ENCODE data around the gene TRAK1.

Gene TRAK1

DNA sequence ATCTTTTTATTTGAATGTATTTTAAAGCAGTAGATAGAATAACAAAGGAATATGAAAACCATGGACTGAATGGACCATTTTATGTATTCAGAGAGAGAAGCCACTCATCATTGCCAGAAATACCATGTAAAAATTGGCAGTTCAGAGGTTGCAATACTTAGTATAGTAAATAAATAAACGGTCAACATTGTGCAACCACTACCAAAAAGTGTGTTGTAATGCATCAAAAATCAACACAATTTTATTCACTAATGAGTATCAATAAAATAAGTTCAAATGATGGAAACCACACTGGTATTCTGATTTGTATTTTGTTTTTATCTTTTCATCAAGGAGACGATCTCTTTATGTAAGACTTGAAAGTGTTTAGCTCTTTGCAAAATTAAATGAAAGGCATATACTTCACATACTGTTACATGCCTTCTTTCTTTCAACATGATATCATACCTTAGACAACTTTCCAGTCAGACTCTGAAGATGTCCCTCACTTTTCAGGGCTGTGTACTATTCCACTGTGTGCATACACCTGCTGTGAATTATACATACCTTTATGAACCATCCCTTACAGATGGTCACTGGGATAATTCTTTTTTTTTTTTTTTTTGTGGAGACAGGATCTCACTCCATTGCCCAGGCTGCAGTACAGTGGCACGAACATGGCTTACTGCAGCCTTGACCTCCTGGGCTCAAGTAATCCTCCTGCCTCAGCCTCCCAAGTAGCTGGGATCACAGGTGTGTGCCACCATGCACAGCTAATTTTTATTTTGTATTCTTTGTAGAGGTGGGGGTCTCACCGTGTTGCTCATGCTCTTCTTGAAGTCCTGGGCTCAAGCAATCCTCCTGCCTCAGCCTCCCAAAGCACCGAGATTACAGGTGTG, 134.6 kb downstream of the TRAK1 start:
- Histone ChIP-seq H3K27me3 (ENCODE audit: control insufficient read depth, insufficient read depth, low read length) (no peaks in the 10 kb centered on the region), H3K4me1 (ENCODE audit: control insufficient read depth, insufficient read depth, low read length) (no peaks in the 10 kb centered on the region), H3K9ac (ENCODE audit: low read length) (no peak overlapping the region), H3K4me3 (ENCODE audit: low read length) (no peak overlapping the region), H3K36me3 (ENCODE audit: control insufficient read depth, insufficient read depth, low read length) (peaks cover 9% of the 10 kb centered on the region), H3K27ac (ENCODE audit: low read depth, low read length) (no peak overlapping the region)

DNA sequence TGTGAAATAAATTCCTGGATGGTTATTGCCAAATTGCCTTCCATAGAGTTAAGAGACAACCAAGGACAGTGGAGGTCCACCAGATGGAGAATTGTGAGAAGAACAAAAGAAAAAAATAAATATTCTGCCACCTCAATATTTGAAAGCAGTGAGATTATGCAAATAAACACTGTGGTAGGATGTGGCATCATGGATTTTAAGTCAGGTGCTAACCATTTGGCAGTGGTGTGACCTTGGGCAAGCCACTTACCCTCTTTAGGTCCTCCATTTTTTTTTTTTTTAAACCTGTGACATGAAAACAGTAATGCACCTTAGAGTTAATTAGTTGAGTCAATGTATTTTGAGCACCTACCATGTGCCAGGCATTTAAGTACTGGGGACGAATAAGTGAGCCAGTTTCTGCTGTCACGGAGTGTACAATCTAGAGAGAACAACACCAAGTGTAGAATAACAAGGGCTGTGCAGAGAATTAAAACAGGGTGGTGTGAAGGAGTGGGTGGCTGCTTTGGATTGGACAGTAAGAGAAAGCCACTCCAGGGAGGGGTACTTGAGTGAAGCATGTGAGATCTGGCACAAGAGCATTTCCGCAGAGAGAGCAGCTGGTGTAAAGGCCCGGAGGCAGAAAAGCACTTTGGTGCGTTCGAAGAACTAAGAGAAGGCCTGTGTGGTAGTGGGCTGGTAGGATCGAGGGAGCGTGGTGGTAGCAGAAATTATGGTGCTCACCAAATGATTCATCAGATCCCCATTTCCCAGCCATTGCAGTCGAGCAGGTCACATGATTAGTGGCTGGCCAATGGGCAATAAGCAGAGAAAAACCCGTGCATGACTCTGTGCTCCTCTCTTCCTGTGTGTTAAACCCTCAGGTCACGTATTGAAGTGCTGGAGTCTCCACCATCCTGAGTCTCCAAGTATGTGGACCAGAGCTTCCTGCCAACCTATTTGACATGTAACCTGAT, 135.6 kb downstream of the TRAK1 start:
- no peaks in the 10 kb centered on the region for H3K4me1 ChIP-seq (ENCODE audit: control insufficient read depth, insufficient read depth, low read length)
- H3K27me3 ChIP-seq (ENCODE audit: control insufficient read depth, insufficient read depth, low read length), result no peaks in the 10 kb centered on the region
- no peak overlapping the region for H3K27ac ChIP-seq (ENCODE audit: low read depth, low read length)
- H3K36me3 ChIP-seq (ENCODE audit: control insufficient read depth, insufficient read depth, low read length), result peaks cover 9% of the 10 kb centered on the region
- no peak overlapping the region for H3K9ac ChIP-seq (ENCODE audit: low read length)
- H3K4me3 ChIP-seq (ENCODE audit: low read length), result no peak overlapping the region

DNA sequence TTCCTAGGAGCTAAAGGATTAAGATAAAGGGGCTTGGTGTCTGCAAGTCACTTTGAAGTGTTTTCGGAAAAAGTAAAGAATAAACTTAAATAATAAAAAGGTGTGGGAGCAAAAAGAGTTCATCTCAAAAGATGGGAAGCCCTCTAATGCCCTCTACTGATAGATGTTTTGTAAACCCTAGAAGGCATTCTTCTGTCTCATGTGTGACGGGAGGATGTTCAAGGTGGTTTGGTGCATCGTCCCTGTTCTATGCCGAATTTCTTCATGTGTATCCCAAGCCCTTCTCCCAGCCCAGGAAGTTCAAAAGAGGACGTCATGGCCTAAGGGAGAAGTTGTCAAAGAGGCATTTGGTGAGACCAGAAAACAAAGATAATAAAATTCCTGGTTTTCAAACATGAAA, 137.6 kb downstream of the TRAK1 start:
- Histone ChIP-seq H3K36me3 (ENCODE audit: control insufficient read depth, insufficient read depth, low read length) (no peaks in the 10 kb centered on the region), H3K27me3 (ENCODE audit: control insufficient read depth, insufficient read depth, low read length) (no peaks in the 10 kb centered on the region), H3K27ac (ENCODE audit: low read depth, low read length) (no peak overlapping the region)

DNA sequence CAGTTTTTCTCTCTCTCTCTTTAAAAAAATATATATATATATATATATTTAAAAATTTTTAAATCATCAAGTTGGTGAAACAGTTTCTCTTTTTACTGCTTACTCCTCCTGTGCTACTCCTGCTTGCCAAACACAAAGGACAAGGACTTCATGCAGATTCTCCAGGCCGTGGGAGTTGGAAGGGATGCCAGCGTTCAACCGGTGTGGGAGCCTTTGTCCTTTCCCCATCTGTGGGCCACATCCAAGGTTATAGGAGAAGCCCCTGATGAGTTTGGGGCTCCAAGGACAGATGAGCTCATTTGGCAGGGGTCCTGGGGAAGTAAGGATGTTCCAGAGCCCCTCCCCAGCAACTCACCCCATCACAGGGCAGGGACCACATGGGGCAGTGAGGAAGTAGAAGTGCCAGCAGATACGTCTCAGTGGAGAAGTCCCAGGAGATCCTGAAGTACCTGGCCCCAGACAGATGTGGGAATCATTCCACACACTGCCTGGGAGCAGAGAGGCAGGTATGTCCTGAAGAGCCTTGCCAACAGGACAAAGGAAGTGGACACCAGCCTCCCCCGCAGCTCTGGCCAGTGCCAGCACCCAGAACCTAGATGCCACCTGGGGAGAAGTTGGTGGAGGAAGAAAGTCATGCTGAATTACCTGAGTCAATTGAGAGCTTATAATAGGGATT, 138.2 kb downstream of the TRAK1 start:
- Histone ChIP-seq H3K27me3 (ENCODE audit: control insufficient read depth, insufficient read depth, low read length) (no peaks in the 10 kb centered on the region), H3K4me1 (ENCODE audit: control insufficient read depth, insufficient read depth, low read length) (no peaks in the 10 kb centered on the region), H3K36me3 (ENCODE audit: control insufficient read depth, insufficient read depth, low read length) (no peaks in the 10 kb centered on the region), H3K4me3 (ENCODE audit: low read length) (no peak overlapping the region), H3K9ac (ENCODE audit: low read length) (no peak overlapping the region), H3K27ac (ENCODE audit: low read depth, low read length) (no peak overlapping the region)

More for the DNA sequence above, 137.6 kb downstream of the TRAK1 start:
- Histone ChIP-seq H3K4me3 (ENCODE audit: low read length) (no peak overlapping the region), H3K9ac (ENCODE audit: low read length) (no peak overlapping the region), H3K4me1 (ENCODE audit: control insufficient read depth, insufficient read depth, low read length) (no peaks in the 10 kb centered on the region)

GRCh38 chr3:42229942-42230688, 139.0 kb downstream of the TRAK1 start:
- no peak overlapping the region for H3K27ac ChIP-seq (ENCODE audit: low read depth, low read length)
- H3K4me1 ChIP-seq (ENCODE audit: control insufficient read depth, insufficient read depth, low read length), result no peaks in the 10 kb centered on the region
- H3K9ac ChIP-seq (ENCODE audit: low read length), result no peak overlapping the region
- no peak overlapping the region for H3K4me3 ChIP-seq (ENCODE audit: low read length)
- no peaks in the 10 kb centered on the region for H3K27me3 ChIP-seq (ENCODE audit: control insufficient read depth, insufficient read depth, low read length)
- H3K36me3 ChIP-seq (ENCODE audit: control insufficient read depth, insufficient read depth, low read length), result no peaks in the 10 kb centered on the region

DNA sequence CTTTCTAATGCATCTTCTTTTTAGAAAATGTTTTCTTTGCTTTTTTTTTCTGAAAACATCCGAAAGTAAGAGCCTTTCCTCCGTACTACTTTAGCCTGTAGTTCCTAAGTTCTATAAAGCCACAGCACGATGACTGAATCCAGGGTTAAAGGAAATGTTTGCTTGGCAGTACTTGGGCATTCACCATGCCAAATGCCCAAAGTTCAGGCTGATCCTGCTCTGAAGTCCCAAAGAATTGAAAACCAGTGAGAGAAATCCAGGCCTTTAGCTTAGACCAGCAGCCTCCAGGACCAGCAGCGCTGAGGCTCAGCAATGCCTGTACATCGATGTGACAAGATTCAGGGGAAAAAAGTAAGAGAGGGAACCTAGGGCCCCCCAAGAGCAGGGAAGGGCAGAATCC, 139.7 kb downstream of the TRAK1 start:
- no peak overlapping the region for H3K4me3 ChIP-seq (ENCODE audit: low read length)

GRCh38 chr3:42235532-42235931, 144.4 kb downstream of the TRAK1 start:
- H3K36me3 ChIP-seq (ENCODE audit: control insufficient read depth, insufficient read depth, low read length), result no peaks in the 10 kb centered on the region
- no peaks in the 10 kb centered on the region for H3K27me3 ChIP-seq (ENCODE audit: control insufficient read depth, insufficient read depth, low read length)
- H3K4me1 ChIP-seq (ENCODE audit: control insufficient read depth, insufficient read depth, low read length), result no peaks in the 10 kb centered on the region
- H3K4me3 ChIP-seq (ENCODE audit: low read length), result no peak overlapping the region
- no peak overlapping the region for H3K9ac ChIP-seq (ENCODE audit: low read length)
- no peak overlapping the region for H3K27ac ChIP-seq (ENCODE audit: low read depth, low read length)

More for the DNA sequence above, 139.7 kb downstream of the TRAK1 start:
- H3K9ac ChIP-seq (ENCODE audit: low read length), result no peak overlapping the region
- no peaks in the 10 kb centered on the region for H3K36me3 ChIP-seq (ENCODE audit: control insufficient read depth, insufficient read depth, low read length)
- H3K27ac ChIP-seq (ENCODE audit: low read depth, low read length), result no peak overlapping the region
- H3K4me1 ChIP-seq (ENCODE audit: control insufficient read depth, insufficient read depth, low read length), result no peaks in the 10 kb centered on the region
- H3K27me3 ChIP-seq (ENCODE audit: control insufficient read depth, insufficient read depth, low read length), result no peaks in the 10 kb centered on the region

DNA sequence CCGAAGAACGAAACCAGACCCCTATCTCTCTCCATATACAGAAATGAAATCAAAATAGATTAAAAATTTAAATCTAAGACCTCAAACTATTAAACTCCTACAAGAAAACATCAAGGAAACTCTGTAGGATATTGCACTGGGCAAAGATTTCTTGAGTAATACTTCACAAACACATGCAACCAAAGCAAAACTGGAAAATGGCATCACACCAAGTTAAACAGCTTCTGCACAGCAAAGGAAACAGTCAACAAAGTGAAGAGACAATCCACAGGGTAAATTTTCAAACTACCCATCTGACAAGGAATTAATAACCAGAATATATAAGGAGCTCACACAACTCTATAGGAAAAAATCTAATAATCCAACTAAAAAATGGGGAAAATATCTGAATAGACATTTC, 145.5 kb downstream of the TRAK1 start:
- Histone ChIP-seq H3K4me3 (ENCODE audit: low read length) (no peak overlapping the region), H3K9ac (ENCODE audit: low read length) (no peak overlapping the region), H3K27ac (ENCODE audit: low read depth, low read length) (no peak overlapping the region), H3K4me1 (ENCODE audit: control insufficient read depth, insufficient read depth, low read length) (no peaks in the 10 kb centered on the region), H3K36me3 (ENCODE audit: control insufficient read depth, insufficient read depth, low read length) (no peaks in the 10 kb centered on the region), H3K27me3 (ENCODE audit: control insufficient read depth, insufficient read depth, low read length) (no peaks in the 10 kb centered on the region)

- Histone ChIP-seq H3K27ac (ENCODE audit: low read depth, low read length) (no peak overlapping the region), H3K36me3 (ENCODE audit: control insufficient read depth, insufficient read depth, low read length) (no peaks in the 10 kb centered on the region), H3K27me3 (ENCODE audit: control insufficient read depth, insufficient read depth, low read length) (peaks cover 3% of the 10 kb centered on the region), H3K4me1 (ENCODE audit: control insufficient read depth, insufficient read depth, low read length) (no peaks in the 10 kb centered on the region), H3K4me3 (ENCODE audit: low read length) (no peak overlapping the region), H3K9ac (ENCODE audit: low read length) (no peak overlapping the region)
Observed at GRCh38 chr3:42246091-42246490, 154.9 kb downstream of the TRAK1 start.

DNA sequence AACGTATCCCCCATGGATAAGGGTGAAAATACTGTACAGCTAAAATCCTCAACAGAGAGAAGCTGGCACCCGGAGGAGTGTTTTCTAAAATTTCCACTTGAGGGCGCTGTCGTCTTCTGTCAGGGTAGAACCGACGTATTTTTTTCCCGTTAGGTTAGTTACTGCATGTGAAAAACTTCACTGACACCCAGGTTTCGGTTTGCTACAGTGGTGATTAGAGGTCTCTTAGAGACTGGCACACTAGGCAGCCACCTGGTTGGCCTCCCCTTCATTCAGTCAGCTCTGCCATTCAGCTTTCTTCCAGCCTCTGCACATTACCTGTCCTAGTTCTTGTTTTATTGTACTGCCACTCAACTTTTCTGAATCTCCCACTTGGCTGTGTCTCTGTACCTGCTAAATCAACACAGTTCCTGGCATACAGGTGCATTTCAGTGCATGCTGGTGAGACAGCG, 156.4 kb downstream of the TRAK1 start:
- Histone ChIP-seq H3K4me3 (ENCODE audit: low read length) (no peak overlapping the region), H3K9ac (ENCODE audit: low read length) (no peak overlapping the region), H3K27ac (ENCODE audit: low read depth, low read length) (no peak overlapping the region), H3K36me3 (ENCODE audit: control insufficient read depth, insufficient read depth, low read length) (no peaks in the 10 kb centered on the region), H3K4me1 (ENCODE audit: control insufficient read depth, insufficient read depth, low read length) (no peaks in the 10 kb centered on the region), H3K27me3 (ENCODE audit: control insufficient read depth, insufficient read depth, low read length) (peaks cover 3% of the 10 kb centered on the region)

DNA sequence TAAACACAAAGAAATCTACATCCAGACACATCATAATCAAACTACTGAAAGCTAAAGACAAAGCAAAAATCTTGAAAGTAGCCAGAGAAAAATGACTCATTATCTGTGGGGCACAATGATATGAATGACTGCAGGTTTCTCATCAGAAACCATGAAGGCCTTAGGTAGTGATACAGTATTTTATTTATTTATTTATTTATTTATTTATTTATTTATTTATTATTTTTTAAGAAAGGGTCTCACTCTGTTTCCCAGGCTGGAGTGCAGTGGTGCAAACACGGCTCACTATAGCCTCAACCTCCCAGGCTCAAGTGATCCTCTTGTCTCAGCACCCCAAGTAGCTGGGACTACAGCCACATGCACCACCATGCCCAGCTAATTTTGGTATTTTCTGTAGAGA, 159.6 kb downstream of the TRAK1 start:
- Histone ChIP-seq H3K36me3 (ENCODE audit: control insufficient read depth, insufficient read depth, low read length) (no peaks in the 10 kb centered on the region), H3K27ac (ENCODE audit: low read depth, low read length) (no peak overlapping the region), H3K27me3 (ENCODE audit: control insufficient read depth, insufficient read depth, low read length) (no peaks in the 10 kb centered on the region), H3K4me1 (ENCODE audit: control insufficient read depth, insufficient read depth, low read length) (no peaks in the 10 kb centered on the region), H3K4me3 (ENCODE audit: low read length) (no peak overlapping the region), H3K9ac (ENCODE audit: low read length) (no peak overlapping the region)

Data from rectal smooth muscle tissue (tissue), 1 donor.